ENCODE results near the gene ADSS2. TPM values are rescaled to one million over a fixed set of nuclear protein-coding genes. Genes with fewer than 3 reads are reported as not detected.

The ADSS2 gene
- total RNA-seq, 1 donor from 2014 or later = 52.4 TPM

DNA sequence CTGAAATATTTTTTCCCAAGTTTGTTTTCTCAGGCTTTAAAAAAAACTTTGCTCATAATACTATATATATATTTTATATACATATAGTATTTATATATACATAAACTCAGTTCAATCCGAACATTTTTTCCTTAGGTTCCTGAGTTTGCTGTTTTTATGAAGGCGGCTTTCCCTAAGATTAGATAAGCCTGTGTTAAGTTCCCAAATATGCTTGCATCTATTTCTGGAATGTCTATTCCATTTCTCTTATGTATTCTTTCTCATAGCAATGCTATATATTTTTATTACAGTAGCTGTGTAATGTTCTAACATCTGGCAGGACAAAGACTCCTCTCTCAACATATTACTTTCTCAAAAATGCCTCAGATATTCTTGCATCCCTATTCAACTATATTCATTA, 45.9 kb downstream of the ADSS2 start:
- DNase-seq (ENCODE audit: low spot score in 2 of 2, unreplicated experiment in 2 of 2) = no peak

GRCh38 chr1:244403431-244403830, 48.3 kb downstream of the ADSS2 start:
- peaks cover 53% of the 10 kb centered on the region for H3K36me3 Mint-ChIP-seq
- TF ChIP-seq, protein P1, sequence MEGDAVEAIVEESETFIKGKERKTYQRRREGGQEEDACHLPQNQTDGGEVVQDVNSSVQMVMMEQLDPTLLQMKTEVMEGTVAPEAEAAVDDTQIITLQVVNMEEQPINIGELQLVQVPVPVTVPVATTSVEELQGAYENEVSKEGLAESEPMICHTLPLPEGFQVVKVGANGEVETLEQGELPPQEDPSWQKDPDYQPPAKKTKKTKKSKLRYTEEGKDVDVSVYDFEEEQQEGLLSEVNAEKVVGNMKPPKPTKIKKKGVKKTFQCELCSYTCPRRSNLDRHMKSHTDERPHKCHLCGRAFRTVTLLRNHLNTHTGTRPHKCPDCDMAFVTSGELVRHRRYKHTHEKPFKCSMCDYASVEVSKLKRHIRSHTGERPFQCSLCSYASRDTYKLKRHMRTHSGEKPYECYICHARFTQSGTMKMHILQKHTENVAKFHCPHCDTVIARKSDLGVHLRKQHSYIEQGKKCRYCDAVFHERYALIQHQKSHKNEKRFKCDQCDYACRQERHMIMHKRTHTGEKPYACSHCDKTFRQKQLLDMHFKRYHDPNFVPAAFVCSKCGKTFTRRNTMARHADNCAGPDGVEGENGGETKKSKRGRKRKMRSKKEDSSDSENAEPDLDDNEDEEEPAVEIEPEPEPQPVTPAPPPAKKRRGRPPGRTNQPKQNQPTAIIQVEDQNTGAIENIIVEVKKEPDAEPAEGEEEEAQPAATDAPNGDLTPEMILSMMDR (IDR thresholded peaks at IDR 0.05; ENCODE audit: unreplicated experiment) = no peak

More for the DNA sequence above, 45.9 kb downstream of the ADSS2 start:
- Mint-ChIP-seq H3K36me3 (peaks cover 51% of the 10 kb centered on the region), H3K27ac (no peak overlapping the region), H3K9me3 (peaks cover 36% of the 10 kb centered on the region), H3K4me3 (no peak overlapping the region), H3K4me1 (peaks cover 13% of the 10 kb centered on the region), H3K27me3 (ENCODE audit: low read depth) (no peaks in the 10 kb centered on the region)
- TF ChIP-seq, protein P1 (IDR thresholded peaks at IDR 0.05; ENCODE audit: unreplicated experiment) = no peak

GRCh38 chr1:244400974-244401373, 50.7 kb downstream of the ADSS2 start:
- no peak for DNase-seq (ENCODE audit: low spot score in 2 of 2, unreplicated experiment in 2 of 2)
- no peaks in the 10 kb centered on the region for H3K27me3 Mint-ChIP-seq (ENCODE audit: low read depth)
- H3K27ac Mint-ChIP-seq = no peak overlapping the region
- H3K9me3 Mint-ChIP-seq = peaks cover 46% of the 10 kb centered on the region
- TF ChIP-seq, protein P1 (IDR thresholded peaks at IDR 0.05; ENCODE audit: unreplicated experiment) = no peak
- peaks cover 1% of the 10 kb centered on the region for H3K4me1 Mint-ChIP-seq
- peaks cover 49% of the 10 kb centered on the region for H3K36me3 Mint-ChIP-seq
- no peak overlapping the region for H3K4me3 Mint-ChIP-seq

More at GRCh38 chr1:244403431-244403830, 48.3 kb downstream of the ADSS2 start:
- Mint-ChIP-seq H3K27ac (no peak overlapping the region), H3K4me1 (peaks cover 8% of the 10 kb centered on the region), H3K27me3 (ENCODE audit: low read depth) (no peaks in the 10 kb centered on the region), H3K9me3 (peaks cover 46% of the 10 kb centered on the region), H3K4me3 (no peak overlapping the region)
- no peak for DNase-seq (ENCODE audit: low spot score in 2 of 2, unreplicated experiment in 2 of 2)

- peaks cover 23% of the 10 kb centered on the region for H3K9me3 Mint-ChIP-seq
- no peak for DNase-seq (ENCODE audit: low spot score in 2 of 2, unreplicated experiment in 2 of 2)
- peaks cover 19% of the 10 kb centered on the region for H3K36me3 Mint-ChIP-seq
- no peak overlapping the region for H3K4me3 Mint-ChIP-seq
- no peaks in the 10 kb centered on the region for H3K4me1 Mint-ChIP-seq
- no peak overlapping the region for H3K27ac Mint-ChIP-seq
- TF ChIP-seq, protein P1 (IDR thresholded peaks at IDR 0.05; ENCODE audit: unreplicated experiment) = no peak
- H3K27me3 Mint-ChIP-seq (ENCODE audit: low read depth) = no peaks in the 10 kb centered on the region
These were observed 54.6 kb downstream of the ADSS2 start for GRCh38 chr1:244397131-244397530.

DNA sequence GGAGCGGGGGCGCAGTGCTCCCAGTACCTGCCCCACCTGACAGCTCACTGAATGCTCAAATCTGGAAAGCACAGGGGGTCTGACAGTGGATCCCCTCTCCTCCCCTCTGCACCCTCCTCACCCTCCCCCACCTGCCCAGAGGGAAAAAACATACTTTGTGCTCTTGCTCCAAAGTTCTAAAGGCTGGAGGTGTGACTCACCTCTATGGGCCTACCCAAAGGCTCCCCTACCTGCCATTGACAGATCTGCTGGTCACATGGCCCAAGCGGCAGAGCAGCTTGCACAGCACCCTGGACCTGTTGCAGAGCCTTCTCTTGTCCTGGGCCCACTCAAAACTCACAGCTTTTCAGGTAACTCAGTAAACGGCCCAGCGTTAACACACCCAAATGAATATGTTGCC, 55.7 kb downstream of the ADSS2 start:
- Mint-ChIP-seq H3K4me3 (no peak overlapping the region), H3K4me1 (no peaks in the 10 kb centered on the region), H3K36me3 (peaks cover 8% of the 10 kb centered on the region), H3K27me3 (ENCODE audit: low read depth) (no peaks in the 10 kb centered on the region), H3K9me3 (peaks cover 20% of the 10 kb centered on the region), H3K27ac (no peak overlapping the region)
- no peak for DNase-seq (ENCODE audit: low spot score in 2 of 2, unreplicated experiment in 2 of 2)
- TF ChIP-seq, protein P1 (IDR thresholded peaks at IDR 0.05; ENCODE audit: unreplicated experiment) = no peak
